Activated CD8-positive, alpha-beta memory T cell treated with anti-CD3 and anti-CD28 coated beads, Interleukin-2, amount 50 U/mL, for 1 hour (primary cell): ENCODE results near the gene IRF8.
"Not testable (repeated sequence)": the region's sequence is repeated elsewhere in the genome, so short reads cannot be mapped to it uniquely, and the experiment has no call there.

Source experiments
- DNase-seq: peaks from one replicate; pipeline ENCODE4 v3.0.0-alpha.2; 2020; ENCODE audit errors: extremely low read depth

IRF8 gene

DNA sequence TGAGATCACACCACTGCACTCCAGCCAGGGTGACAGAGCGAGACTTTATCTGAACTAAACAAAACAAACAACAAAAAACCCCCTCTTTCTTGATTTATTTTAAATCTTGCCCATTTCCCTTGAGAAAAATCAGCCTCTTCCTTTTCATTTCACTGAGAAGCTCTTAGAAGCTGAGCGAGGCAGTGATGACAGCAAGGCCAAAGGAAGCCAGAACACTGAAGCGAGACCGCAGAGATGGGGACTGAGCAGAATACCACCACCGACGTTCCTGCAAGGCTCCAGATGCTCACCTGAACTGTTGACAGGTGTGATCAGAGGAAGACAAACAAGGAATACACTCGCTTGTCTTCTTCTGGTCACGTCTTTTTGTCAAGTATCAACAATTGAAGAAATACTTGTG, 30.5 kb upstream of the IRF8 start:
- DNase-seq: no peak

DNA sequence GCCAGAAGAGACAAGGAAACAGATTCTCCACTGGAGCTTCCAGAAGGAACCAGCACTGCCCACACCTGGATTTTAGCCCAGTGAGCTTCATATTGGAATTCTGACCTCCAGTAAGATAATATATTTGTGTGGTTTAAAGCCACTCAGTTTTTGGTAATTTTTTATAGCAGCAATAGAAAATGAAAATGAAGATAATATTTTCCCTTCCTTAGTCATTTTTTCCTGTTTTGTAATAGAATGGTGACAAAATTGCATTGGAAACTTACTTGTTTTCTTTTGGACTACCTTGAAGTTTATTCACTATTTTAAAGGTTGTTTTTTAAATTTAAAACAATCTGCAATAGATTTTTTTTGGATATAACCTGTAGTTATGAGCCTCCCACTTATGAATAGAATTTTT, 29.8 kb upstream of the IRF8 start:
- no peak for DNase-seq

DNA sequence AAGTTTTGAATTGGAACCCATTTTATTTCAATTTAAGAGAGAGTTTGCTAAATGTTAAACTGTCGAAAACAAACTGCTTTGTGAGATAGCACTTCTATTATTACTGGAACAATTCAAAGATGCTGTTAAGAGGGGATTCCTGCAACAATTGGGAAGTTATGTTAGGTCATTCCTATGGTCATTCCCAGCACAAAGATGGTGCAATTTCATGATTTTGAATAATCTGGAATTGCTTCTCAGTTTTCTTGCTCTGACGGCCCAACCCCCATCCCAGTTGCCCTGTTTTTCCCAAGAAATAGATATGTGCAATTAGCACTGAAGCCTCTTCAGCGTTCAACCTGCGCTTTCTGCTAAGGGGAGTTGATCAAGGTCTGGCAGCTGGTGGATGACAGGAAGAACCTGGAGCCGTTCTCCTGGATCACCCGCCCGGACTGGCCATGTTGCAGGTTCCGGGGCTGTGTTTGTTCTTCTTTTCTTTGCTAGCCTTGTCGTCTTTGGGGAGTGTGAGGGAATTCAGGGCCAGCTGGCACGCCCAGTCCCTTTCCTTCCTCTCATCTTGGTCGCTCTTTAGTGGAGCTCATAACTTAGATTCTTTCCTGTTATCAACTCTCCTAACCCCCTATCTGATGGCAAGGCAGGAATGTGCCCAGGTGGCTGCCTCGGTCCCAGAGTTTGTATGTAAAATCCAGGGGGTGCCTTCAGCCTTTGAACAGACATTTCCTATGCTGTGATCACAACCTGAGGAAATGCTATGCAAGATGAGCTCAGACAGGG, 29.0 kb upstream of the IRF8 start:
- DNase-seq: no peak

DNA sequence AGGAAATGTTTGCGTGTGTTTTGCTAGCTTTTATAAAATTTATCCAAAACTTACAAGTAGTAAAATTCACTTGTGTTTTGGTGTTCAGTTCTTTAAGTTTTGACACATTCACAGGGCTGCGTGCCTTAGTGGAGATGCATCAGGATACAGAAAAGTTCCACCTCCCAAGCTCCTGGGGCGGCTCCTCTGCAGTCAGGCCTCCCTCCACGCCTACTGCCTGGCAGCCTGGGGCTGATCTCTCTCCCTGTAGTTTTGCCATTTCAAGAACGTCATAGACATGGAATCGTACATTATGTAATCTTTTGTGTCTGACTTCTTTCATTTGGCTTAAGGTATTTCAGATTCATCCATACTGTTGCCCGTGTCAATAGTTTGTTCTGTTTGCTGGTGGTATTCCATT, 27.2 kb upstream of the IRF8 start:
- DNase-seq: no peak

DNA sequence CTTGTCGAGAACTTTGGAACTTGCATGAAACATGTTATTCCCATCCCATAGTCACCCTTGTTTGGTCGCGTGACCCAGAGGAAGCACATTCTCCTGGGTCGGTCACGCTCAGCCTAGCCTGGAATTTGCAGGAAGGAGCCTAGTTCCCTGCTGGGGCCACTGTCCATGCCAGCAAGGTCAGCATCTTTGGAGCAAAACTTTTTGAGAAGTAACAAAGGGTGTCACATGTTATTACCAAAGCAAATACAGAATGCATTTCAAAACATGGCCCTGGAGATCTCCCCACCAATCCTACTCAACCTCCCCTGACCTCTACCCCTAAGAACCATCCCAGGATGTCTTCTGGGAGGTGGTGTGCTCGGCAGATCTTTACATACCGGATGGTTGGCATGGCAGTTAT, 26.2 kb upstream of the IRF8 start:
- DNase-seq: no peak

DNA sequence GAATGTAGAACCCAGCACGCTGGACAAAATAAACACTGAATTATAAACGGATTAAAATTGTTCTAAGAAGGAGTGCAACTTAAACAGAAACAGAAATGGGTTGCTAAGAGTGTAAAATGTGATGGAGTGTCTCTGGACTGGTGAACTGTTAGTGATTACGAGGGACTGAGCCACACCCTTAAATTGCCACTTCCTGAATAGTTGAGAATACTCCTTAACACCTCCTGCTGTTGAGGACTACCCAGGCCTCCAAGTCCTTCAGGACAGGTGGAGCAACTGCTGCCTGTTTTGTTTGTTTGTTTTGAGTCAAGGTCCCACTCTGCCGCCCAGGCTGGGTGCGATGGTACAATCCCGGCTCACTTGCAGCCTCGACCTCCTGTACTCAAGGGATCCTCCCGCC, 25.8 kb upstream of the IRF8 start:
- no peak for DNase-seq

DNA sequence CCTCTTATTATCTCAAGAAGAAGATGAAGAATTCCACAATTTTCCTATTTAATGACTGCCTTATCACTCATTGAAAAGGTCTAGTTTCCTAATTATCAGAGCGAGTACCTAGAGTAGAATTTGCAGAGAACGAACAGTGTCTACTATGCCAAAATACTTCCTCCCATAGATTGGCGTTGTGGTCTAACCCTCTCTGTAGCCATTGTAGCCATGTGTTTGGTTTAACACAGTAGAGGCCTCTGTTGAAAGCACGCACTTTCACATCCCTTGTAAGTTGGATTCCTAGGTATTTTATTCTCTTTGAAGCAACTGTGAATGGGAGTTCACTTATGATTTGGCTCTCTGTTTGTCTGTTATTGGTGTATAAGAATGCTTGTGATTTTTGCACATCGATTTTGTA, 24.9 kb upstream of the IRF8 start:
- DNase-seq: not testable (repeated sequence)

DNA sequence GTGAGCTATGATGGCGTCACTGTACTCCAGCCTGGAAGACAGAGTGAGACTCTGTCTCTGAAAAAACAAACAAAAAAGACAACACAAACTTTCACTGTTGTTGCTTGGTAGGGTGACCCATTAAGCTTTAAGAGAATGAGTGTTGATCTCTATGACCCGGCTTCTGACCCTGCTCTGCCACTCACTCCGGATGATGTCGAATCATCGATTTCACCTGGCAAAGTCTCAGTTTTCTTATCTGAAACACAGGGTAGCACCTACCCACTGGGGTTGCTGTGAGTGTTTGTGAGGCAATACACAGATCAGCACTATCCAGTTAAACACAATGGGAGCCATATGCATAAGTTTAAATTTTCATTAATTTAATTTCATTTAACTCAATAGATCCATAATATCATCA, 20.6 kb upstream of the IRF8 start:
- no peak for DNase-seq

- DNase-seq: no peak
Observed at GRCh38 chr16:85878875-85879274, 20.1 kb upstream of the IRF8 start.

- DNase-seq: no peak
Observed at GRCh38 chr16:85879549-85879948, 19.4 kb upstream of the IRF8 start.

- DNase-seq: no peak
Observed at GRCh38 chr16:85879975-85880831, 18.8 kb upstream of the IRF8 start.

DNA sequence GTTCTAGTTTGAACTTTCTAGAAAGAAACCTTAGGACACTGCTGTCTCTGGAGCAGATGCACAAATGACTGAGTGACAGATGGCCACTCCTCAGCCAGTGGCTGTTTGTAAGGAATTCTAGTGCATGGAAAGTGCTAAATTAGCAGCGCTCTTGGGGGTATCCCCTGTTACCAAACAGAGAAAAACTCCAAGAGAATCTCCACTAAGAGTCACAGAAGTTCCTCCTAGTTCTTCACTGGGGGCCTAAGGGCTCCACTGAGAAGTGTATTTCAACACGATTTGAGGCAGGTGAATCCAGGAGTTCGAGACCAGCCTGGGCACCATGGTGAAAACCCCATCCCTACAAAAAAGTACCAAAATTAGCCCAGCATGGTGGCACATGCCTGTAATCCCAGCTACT, 18.1 kb upstream of the IRF8 start:
- DNase-seq: no peak

DNA sequence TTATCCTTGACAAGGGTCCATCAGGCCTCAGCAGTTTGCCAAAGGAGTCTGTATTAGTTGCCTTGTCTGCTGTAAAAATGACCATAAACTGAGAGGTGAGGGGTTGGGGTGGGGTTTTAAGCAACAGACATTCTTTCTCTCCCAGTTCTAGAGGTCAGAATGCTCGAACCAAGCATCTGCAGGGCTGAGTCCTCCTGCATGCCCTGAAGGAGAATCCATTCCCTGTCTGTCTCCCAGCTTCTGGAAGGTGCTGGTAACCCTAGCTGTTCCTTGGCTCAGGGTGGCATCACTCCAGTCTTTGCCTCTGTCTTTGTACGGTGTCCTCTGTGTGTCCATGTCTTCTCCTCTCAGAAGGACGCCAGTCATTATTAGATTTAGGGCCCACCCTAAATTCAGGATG, 17.5 kb upstream of the IRF8 start:
- no peak for DNase-seq

DNA sequence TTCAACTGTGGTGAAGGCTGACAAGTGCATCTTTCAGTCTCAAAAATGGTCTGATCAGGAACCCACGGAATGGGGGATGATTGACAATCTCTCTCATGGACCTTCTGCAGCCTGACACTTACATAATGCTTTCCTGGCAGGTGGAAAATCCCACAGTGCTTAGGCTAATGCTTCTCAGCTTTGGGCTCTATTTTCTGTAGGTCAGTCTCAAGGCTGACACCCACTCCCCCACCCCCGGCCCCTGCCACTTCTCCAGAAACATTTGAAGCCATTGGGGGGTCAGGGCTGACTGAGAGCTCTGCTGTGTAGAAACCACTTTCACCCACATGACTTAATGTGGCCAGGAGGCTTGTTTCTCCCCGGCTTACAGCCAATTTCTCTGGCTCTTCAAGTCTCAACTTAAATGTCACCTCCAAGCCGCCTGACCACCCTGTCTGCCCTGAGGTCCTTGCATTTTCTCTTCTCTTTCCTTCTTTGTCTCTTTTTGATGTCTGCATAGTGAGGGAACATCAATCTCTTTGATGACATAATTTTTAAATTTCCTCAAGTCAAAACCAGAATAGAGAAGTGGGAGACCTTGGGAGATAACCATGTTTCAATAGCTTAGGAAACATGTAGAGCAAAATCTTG, 16.7 kb upstream of the IRF8 start:
- DNase-seq: no peak

- DNase-seq: no peak
Observed at GRCh38 chr16:85883813-85884212, 15.1 kb upstream of the IRF8 start.

DNA sequence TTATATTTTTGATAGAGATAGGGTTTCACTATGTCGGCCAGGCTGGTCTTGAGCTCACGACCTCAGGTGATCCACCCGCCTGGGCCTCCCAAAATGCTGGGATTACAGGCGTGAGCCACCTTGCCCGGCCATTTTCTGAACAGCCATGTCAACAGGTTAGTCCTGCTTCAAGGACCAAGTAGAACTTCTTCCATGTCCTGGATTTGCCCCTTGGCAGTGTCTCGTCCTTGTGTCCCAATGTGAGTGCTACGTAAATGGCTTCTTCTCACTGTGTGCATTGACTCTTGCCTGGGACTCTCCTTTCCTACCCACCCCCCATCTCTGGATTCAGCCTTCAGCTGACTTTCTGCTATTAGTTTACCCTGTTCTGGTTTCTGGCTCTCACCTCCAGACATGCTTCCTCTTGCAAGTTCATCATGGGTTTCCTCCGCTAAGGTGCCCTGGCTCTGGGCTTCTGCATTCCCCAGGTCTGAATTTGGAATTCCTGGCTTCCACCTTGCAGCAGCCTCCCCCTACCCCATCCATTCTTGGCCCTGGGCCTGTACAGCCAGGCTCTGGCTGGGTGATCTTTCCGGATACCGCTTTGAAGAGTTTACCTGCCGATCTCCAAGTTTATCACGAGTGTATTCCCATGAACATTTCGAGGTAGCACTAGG, 14.0 kb upstream of the IRF8 start:
- DNase-seq: no peak

GRCh38 chr16:85885537-85885936, 13.4 kb upstream of the IRF8 start:
- no peak for DNase-seq

DNA sequence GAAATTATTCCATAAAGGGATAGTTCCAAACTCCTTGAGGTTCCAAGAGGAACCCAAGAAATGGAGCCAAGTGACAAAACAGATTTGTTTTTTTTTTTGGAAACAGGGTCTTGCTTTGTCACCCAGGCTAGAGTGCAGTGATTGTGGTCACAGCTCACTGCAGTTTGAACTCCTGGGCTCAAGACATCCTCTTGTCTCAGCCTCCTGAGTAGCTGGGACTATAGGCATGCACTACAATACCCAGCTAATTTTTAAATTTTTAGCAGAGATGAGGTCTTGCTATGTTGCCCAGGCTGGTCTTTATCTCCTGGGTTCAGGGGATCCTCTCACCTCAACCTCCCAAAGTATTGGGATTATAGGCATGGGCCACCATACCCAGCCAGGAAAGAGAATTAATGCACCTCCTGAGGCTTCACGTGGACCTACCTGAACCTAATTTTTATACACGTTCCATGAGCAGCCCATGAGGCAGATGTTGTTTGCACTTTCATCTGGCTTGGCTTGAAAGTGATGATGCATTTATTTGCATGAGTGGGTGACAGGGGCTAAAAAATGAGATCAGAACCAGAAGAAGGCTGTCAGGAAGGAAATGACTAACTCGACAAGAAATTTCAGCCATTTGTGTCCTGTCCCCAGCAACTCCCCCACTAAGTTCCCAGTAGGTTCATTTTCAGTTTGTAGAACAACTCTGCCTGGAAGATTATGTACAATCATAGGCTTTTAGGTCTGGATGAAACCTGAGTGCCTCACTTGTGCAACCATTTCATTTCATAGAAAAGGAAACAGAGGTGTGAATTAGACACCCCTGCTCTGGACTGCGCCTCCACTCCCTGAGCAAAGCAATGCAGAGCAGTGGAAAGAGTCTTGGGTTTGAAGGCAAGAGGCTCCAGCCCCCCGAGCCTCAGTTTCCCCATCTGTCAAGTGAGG, 10.3 kb upstream of the IRF8 start:
- no peak for DNase-seq

GRCh38 chr16:85891033-85891775, 7.8 kb upstream of the IRF8 start:
- no peak for DNase-seq

- no peak for DNase-seq
Observed at GRCh38 chr16:85891776-85892166, 7.2 kb upstream of the IRF8 start.
